Right lobe of liver (tissue), 6 donors: ENCODE data around the gene PDP2. TPM values are rescaled to one million over a fixed set of nuclear protein-coding genes. Genes with fewer than 3 reads are reported as not detected.

Experiments used
- ATAC-seq, 4 donors: fragments of 200-7000 bp; cut with Tn5 transposase; one replicate each; pipeline ENCODE4 v1.9.1; 2020; ENCODE audit warnings: mild to moderate bottlenecking in 4 of 4, moderate library complexity in 4 of 4
- DNase-seq, 3 donors: peaks; one replicate each; pipeline ENCODE4 v3.0.0-alpha.2; 2020
- H3K27ac ChIP-seq, 3 donors: fragments of 200-600 bp; one replicate each; pipeline ENCODE4 v1.8.0; 2022
- H3K27me3 ChIP-seq, 2 donors: fragments of 200-600 bp; one replicate each; pipeline ENCODE4 v1.8.0; 2022
- H3K36me3 ChIP-seq, 4 donors: fragments of 200-600 bp; sonication (generic) in 1 of 4; one replicate each; pipeline versions ENCODE4 v1.5.1 to v1.8.0; 2017 to 2022; ENCODE audit warnings: control low read depth in 1 of 4
- H3K4me1 ChIP-seq, 4 donors: fragments of 200-600 bp; sonication (generic) in 1 of 4; one replicate each; pipeline versions ENCODE4 v1.5.1 to v1.8.0; 2017 to 2022; ENCODE audit warnings: control low read depth in 1 of 4
- H3K4me3 ChIP-seq, 3 donors: fragments of 200-600 bp; one replicate each; pipeline ENCODE4 v1.8.0; 2022
- H3K9me3 ChIP-seq, 4 donors: fragments of 200-600 bp; sonication (generic) in 1 of 4; one replicate each; pipeline versions ENCODE4 v1.5.1 to v1.8.0; 2017 to 2022; ENCODE audit warnings: control low read depth in 1 of 4
- POLR2A ChIP-seq: fragments of 450-650 bp; IDR thresholded peaks from one replicate; pipeline ENCODE4 v1.6.1; 2017; ENCODE audit warnings: antibody characterized with exemption, mild to moderate bottlenecking
- WGBS: methylation state at CpG from one replicate; pipeline ENCODE4 v1.1.6; 2018; ENCODE audit warnings: low coverage, low lambda C conversion rate; ENCODE audit not compliant: insufficient coverage; ENCODE audit errors: missing lambda C conversion rate; 5-methylcytosine and 5-hydroxymethylcytosine counted together
- intact Hi-C, 2 donors: fragments of 100-400 bp; cut with DNase I; formaldehyde crosslinking; loops; one replicate each; pipeline versions ENCODE4 v1.11.2 to v1.14.1; 2022
- total RNA-seq, 6 experiments: library from RNA; depleted of rRNA in 2 of 6; stranded (reverse); fragments of >200 nt in 2 of 6; fragmentation: NEBNext Ultra II Directional in 3 of 6; extraction: Animal tissue kit (Norgen Biotek cat#: 25700) in 3 of 6; gene quantifications; one replicate each; pipeline versions ENCODE4 v1.1.0 to v1.2.4, GENCODE V29; 2016 to 2023
- TF ChIP-seq, protein P1 (sequence below), 4 donors: fragments of 200-600 bp in 3 of 4; fragments of 450-650 bp in 1 of 4; IDR thresholded peaks; one replicate each; pipeline versions ENCODE4 v1.5.1 to v1.8.0; 2016 to 2022; ENCODE audit warnings: antibody characterized with exemption in 4 of 4, mild to moderate bottlenecking in 2 of 4
- donor health status: DM: no; HTN: yes; CAD: no.
- donor health status: DM: no; HTN: no; CAD: no.
- donor health status: DM: no; HTN: no; CAD: no.
- donor health status: DM: no; HTN: yes; CAD: no.
- donor health status: DM: no; HTN: yes; CAD: no.

The PDP2 gene
- total RNA-seq, 6 experiments from 2014 or later: 5.1 to 15.5 (median 10.8) TPM

DNA sequence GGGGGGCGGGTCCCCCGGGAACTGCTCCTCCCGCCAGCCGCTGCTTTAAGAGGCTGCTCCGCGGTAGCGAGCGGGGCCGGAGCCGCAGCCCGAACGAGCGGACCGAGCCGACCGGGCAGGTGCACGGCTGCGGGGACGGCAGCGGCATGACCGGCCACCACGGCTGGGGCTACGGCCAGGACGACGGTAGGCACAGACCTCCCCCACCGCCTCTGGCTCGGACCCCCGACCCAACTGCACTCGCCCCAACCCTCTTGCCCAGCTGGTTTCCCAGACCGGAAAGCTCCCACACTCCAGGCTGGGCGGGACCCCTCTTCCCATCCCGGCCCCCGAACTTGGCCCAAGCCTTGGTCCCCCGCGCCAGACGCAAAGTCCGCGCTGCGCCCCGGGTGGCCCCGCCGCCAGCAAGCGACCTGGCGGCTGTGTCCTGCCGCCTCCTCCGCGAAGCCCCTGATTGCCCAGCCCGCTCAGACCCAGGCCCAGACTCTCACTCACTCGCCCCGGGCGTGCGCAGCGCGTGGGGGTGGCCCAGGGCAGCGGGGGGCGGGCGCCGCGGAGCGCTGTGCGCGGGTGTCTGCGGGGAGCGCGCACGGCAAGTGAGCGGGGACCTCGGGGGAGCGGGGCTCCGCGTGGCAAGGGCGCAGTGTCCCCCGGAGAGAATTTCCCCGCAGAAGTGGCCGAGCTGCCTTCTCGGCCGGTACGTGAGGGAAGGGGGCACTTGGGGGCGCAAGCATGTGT is 35.8 kb upstream of the PDP2 start, which contains the start of gene CA7:
CA7 (plus strand) TSS at position 73 of the 738 bp plus-strand sequence; CDS start at position 147, 74 bp downstream.
- H3K27me3 ChIP-seq: peaks cover 4 to 6% of the 10 kb centered on the region in 2 donors
- H3K27ac ChIP-seq: no peak within 1 kb of the TSS
- peak in 3 of 4 donors; percentile 28 to 35 (median 33) for ATAC-seq
- H3K4me1 ChIP-seq: peaks cover 0 to 10% (median 0%) of the 10 kb centered on the region in 4 donors
- 3% methylated on average over 6 of the region's 79 CpGs for WGBS
- intact Hi-C loops: no loop called here
- peak within 1 kb of the TSS; percentile 16 to 39 (median 25) for H3K4me3 ChIP-seq
- DNase-seq: no peak
- H3K9me3 ChIP-seq: no peaks in the 10 kb centered on the region
- no peaks in the 10 kb centered on the region for H3K36me3 ChIP-seq
- TF ChIP-seq, protein P1, sequence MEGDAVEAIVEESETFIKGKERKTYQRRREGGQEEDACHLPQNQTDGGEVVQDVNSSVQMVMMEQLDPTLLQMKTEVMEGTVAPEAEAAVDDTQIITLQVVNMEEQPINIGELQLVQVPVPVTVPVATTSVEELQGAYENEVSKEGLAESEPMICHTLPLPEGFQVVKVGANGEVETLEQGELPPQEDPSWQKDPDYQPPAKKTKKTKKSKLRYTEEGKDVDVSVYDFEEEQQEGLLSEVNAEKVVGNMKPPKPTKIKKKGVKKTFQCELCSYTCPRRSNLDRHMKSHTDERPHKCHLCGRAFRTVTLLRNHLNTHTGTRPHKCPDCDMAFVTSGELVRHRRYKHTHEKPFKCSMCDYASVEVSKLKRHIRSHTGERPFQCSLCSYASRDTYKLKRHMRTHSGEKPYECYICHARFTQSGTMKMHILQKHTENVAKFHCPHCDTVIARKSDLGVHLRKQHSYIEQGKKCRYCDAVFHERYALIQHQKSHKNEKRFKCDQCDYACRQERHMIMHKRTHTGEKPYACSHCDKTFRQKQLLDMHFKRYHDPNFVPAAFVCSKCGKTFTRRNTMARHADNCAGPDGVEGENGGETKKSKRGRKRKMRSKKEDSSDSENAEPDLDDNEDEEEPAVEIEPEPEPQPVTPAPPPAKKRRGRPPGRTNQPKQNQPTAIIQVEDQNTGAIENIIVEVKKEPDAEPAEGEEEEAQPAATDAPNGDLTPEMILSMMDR (IDR thresholded peaks at IDR 0.05): no peak
- no peak for TF ChIP-seq POLR2A

DNA sequence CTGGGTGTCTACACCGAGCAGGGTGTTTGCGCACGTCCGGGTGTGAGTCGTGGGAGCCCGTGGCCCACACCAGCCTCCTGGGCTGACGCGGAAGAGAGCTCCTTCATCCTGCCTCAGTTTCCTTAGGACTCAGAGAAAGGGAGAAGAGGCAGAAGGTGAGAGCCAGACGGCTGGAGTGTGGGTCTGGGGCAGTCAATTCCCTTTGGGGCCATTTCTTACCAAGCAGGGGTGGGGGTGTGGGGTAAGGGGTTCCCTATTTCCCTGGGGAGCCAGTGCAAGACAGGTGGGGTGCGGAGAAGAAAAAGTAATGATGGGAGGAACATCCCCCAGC is 35.3 kb upstream of the PDP2 start:
- DNase-seq: no peak
- 48% methylated on average over 2 of the region's 10 CpGs for WGBS
- no peak for ATAC-seq

DNA sequence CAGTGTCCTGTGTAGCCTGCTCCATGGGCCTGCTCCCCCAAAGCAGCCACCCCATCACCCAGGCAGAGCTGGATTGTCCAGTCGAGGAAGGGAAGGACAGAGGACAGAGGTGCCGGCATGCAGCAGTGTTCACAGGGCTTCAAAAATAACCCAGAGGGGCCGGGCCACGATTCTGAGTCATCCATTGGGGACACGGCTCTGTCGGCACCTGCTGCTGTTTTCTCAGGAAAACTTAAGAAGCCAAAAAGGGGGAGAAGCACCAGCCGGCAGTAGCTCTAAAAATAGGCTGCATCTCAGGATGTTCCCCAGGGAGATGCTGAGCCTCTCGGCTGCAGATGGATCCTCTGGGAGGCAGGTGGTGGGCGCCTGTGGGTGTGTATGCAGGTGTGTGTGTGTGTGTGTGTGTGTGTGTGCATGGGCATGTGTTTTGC is 34.5 kb upstream of the PDP2 start:
- Histone ChIP-seq H3K27ac (no peak overlapping the region), H3K36me3 (no peaks in the 10 kb centered on the region), H3K4me1 (peaks cover 0 to 10% (median 0%) of the 10 kb centered on the region in 4 donors), H3K4me3 (no peak overlapping the region), H3K27me3 (peaks cover 4 to 6% of the 10 kb centered on the region in 2 donors), H3K9me3 (no peaks in the 10 kb centered on the region)
- WGBS: 75% methylated on average over 4 of the region's 9 CpGs
- ATAC-seq (no peak), DNase-seq (no peak)
- intact Hi-C loops: no loop called here
- TF ChIP-seq, protein P1 (IDR thresholded peaks at IDR 0.05): no peak
- no peak for TF ChIP-seq POLR2A

More for the DNA sequence above, 35.3 kb upstream of the PDP2 start:
- intact Hi-C loops: no loop called here
- Histone ChIP-seq H3K36me3 (no peaks in the 10 kb centered on the region), H3K9me3 (no peaks in the 10 kb centered on the region), H3K27ac (no peak overlapping the region), H3K4me1 (peaks cover 0 to 10% (median 0%) of the 10 kb centered on the region in 4 donors), H3K4me3 (peak overlapping the region in 1 of 3 donors; percentile 39), H3K27me3 (peaks cover 4 to 6% of the 10 kb centered on the region in 2 donors)
- TF ChIP-seq, protein P1 (IDR thresholded peaks at IDR 0.05): no peak
- no peak for TF ChIP-seq POLR2A

DNA sequence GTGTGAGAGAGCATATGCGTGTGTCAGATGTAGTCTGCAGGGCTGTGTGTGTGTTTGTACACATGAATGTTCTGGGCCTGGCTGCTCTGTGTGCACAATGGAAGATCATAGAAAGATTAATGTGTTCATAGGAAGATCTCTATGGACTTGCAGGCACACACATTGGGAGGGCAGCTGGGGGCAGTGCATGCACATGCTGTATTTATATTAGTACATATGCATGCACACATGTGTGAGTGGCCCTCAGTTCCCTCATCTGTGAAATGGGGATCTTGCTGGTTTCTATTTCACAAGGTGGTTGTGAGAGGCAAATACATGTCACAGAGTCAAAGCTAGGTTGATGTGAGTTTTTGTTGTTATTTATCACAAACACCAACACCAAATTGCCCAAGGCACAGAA is 34.0 kb upstream of the PDP2 start:
- ATAC-seq (no peak), DNase-seq (no peak)
- Histone ChIP-seq H3K4me3 (no peak overlapping the region), H3K4me1 (peaks cover 0 to 10% (median 0%) of the 10 kb centered on the region in 4 donors), H3K36me3 (no peaks in the 10 kb centered on the region), H3K27ac (no peak overlapping the region), H3K27me3 (peaks cover 4 to 6% of the 10 kb centered on the region in 2 donors), H3K9me3 (no peaks in the 10 kb centered on the region)
- intact Hi-C loops: no loop called here
- TF ChIP-seq POLR2A: no peak
- TF ChIP-seq, protein P1 (IDR thresholded peaks at IDR 0.05): no peak
- 80% methylated on average over 1 of the region's 1 CpG for WGBS
